HG02588 (cell line): ENCODE measurements around the gene RALGPS1.
"Not testable (repeated sequence)": the region's sequence is repeated elsewhere in the genome, so short reads cannot be mapped to it uniquely, and the experiment has no call there.

ENCODE experiments used
- ATAC-seq: cut with Tn5 transposase; IDR thresholded peaks from one replicate; pipeline ENCODE4 v1.9.1; 2021; ENCODE audit warnings: mild to moderate bottlenecking, moderate library complexity; ENCODE audit not compliant: unreplicated experiment

Gene RALGPS1

DNA sequence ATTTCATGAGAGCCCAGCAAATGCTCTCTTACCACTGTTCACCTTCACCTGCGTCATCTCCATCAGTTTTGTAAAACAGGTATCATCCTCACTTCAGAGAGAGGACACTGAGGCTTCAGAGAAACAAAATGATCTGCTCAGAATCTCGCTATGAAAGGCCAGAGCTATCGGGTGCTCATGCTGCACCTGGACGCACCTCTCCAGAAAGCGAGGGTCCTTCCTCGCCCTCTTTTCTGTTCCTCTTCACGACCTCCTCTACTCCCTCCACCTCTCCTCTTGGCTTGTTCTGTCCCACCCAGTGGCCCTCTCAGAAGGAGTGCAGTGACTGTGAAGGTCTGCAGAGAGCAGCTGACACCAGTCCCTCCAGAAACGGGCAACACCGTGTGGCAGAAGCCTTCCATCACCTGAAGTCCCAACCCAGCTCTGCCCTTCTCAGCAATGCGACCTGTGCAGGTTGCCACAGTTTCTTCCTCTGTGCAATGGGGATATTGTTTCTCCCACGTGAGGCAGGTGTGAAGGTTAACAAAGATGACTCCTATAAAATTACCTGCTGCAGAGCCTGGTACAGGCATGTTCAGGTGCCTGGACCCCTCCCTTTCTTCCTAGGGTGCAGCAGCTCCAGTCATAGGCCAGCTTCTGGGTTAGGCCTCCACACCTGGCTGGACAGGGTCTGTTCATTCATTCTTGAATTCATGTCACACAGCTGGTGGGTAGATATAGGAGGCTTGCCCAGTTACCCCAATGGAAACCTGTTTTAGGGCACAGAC lies 253.2 kb downstream of the RALGPS1 start:
- ATAC-seq: no peak

DNA sequence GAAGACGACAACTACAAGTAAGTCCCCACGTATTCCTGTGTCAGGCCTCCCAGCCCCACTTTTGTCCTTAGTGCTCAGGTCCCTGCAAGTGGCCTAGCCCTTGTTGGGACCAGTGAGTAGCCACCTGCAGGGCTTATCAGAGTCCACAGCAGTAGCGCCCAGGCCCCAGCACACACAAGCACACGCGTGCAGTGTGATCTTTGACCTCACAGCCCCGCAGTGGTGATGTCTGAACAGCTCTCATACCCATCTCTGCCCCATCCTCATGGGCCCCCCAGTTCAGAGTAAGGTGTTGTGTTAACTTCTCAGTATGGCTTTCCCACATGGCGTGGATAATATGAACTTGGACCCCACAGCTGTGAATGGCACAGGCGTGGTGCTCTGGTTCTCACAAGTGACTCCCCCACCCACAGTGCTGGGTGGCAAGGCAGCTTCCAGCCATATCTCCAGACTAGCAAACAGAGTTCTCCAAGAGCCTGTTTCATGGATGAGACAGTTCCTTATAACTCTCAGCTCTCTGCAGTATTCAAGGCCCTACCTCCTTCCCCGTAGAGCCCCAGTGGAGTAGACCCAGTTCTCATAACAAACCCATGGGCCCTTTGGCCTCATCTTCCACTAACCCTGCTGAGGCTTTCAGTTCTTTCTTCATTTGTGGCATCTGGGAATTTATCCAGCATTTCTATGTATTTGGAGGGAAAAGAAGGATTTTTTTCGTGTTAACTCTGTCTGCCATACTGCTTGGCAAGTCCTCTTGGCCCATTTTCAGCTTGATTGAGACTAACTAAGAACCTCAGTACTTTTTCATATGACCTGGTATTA lies 254.4 kb downstream of the RALGPS1 start:
- no peak for ATAC-seq

DNA sequence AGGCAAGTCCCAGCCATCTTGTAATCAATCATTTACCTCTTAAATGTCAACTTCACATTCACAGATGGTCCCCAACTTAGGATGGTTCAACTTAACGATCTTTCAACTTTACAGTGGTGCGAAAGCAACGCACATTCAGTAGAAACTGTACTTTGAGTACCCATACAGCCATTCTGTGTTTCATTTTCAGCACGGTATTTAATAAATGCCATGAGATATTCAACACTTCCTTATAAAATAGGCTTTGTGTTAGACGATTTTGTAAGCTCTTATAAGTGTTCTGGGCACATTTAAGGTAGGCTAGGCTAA lies 254.9 kb downstream of the RALGPS1 start:
- no peak for ATAC-seq

DNA sequence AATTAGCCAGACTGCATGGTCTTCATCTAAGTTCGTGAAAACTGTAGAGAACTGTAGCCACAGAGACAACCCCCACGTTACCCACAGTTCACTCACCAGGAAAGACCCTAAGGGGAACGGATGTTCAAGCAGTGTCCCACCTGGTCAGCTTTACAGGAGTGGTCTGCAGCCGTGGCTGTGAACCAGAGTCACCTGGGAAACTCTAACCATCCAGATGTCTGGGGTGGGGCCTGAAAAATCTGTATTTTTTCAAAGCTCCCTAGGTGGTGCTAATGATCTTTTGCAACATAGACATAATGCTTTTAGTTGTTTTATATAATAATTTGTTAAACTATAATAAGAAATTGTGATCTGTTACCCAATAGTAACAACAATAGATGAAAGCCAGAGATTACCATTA lies 255.5 kb downstream of the RALGPS1 start:
- no peak for ATAC-seq

DNA sequence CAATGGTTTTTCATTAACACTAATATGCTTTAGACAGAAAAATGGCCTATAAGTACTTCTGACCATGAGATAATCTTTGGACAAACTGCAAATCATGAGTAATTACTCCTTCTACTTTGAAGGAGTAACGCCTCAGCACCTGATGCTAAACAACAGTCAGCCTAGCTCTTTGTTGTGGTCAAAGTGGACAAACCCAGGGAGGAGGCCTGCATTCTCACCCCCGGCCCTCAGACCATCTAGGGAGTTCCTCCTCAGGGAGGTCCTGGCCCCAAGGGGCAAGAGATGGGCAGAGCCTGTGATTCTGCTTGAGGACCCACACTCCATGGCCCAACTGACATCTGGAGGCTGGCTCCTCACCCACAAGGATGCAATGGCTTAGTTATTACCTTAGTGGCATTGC lies 256.1 kb downstream of the RALGPS1 start:
- ATAC-seq: no peak

DNA sequence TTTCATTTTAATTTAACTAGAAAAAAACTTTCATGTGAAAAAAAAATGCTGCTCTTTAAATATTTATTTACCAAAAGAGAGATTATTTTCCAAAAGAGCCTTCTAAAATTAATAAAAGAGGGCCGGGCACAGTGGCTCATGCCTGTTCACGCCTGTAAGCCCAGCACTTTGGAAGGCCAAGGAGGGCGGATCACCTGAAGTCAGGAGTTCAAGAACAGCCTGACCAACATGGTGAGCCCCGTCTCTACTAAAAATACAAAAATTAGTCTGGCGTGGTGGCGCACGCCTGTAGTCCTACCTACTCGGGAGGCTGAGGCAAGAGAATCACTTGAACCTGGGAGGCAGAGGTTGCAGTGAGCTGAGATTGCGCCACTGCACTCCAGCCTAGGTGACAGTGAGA lies 256.8 kb downstream of the RALGPS1 start:
- not testable (repeated sequence) for ATAC-seq

DNA sequence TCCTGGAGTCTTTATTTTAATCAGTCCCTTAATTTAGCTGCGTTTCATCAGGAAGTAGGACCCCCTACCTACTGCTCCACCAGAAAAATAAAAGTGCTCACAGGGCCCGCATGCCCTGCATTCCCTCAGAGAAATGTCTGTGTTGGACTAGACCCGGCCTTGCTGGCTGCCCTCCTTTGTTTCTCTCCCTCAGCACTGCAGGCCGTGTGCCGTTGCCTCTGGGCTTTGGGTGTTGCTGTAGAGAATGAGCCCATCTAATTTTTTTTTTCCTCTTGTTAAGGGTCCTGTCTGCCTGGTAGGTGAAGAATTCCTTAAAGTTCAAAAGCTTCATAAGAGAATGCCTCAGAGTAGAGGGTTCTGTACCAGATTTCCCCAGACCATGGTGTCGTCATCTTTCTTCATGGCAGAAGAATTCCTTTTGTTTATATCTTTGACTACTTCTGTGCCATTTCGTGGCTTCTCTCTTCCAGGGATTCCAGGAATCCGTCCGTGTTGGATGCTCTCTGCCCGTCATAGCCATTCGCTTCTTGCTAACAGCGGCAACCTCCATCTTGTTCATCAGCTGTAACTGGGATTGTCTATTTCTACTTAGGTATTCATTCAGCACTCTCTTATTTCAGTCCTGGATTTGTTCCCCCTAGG lies 257.6 kb downstream of the RALGPS1 start:
- no peak for ATAC-seq

DNA sequence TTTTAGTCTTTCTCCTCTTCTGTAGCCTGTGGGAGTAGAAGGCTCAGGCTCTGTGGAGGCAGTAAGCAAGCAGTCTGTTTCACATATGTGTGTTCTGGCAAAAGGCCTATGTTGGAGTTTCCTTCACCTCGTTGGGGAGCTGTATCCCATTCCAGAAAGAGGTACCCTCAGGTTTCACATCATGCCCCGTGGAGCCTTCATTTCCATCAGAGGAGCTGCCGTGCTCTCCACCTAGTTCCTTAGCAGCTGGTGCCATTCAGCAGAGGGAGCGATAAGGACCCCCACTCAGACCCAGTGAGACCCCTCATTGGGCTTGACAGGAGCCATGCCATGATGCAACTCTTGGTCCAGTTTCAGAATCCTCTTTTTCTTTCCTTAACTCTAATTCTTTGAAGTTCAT lies 258.5 kb downstream of the RALGPS1 start:
- ATAC-seq: no peak

DNA sequence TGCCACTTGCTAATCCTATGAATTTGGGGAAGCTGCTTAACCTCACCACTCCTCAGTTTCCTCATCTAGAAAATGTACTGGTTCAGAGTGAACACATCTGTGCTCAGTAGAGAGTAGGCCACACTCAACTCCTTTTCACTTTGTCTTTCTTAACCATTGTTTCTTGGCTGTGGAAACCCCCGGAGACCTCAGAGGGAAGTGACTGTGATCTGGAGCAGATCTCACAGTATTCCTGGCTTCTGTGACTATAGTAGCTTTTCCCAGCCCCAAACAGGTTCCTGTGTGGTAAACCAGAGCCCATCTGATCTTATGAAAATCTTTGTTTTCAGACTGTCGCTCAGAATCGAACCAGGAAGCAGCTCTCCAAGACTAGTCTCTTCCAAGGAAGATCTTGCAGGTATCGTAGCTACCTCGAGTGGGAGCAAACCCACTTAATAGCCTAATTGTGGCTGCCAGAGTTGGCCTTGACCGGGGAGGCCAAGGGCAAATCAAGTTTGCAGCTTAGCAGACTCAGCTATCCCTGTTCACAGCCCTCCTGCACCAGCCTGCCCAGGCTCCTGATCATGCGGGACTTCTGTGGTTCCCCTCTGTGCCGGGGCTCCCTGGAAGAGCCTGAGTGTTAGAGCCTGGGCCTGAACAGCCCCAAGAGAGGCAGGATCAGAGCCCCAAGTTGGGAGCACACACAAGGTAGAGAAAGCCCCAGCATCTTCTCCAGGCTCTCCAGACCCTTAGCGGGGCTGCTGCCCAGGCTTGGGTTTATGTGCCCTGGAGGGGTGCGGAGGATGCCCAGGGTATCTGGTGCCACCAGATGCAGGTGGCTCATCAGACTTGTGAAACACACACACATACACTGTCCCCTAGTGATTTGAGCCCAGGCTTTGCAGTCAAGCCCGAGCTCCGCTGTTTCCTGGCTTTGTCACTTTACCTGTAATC lies 260.1 kb downstream of the RALGPS1 start:
- ATAC-seq: no peak

DNA sequence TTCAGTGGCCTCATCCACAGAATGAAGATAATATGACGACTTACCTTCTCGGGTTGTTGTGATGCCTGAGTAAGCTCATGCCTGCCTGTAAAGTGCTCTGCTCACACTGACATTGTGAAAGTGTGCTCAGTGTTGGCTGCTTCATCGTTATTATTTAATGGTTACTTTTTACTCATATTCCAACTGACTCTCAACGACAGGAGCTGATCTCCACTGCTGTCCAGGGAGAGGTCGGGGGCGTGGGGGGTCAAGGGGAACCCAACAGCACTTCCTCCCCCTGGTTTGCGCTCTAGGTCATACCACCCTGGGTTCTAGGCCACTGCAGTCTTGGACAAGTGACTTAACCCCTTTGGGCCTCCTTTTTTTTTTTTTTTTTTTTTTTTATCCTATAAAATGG lies 260.7 kb downstream of the RALGPS1 start:
- ATAC-seq: no peak

DNA sequence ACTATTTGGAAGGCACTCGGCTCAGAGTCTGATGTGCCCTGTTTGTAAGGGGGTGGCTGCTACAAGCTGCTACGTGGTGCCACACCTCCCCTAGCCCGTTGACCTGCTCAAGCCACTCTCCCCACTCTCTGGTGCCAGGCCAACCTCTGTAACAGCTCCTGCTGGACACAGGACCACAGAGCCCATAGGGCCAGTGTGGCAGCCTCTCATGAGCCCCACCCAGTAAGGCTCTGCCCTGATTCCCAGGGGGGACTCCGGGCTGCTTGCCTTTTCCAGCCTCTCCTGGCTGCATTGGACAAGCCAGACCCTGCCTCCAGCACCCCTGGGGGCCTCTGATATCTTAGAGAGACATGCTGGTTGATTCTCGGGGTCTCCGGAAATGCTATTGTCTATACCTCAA lies 261.2 kb downstream of the RALGPS1 start:
- ATAC-seq: no peak

DNA sequence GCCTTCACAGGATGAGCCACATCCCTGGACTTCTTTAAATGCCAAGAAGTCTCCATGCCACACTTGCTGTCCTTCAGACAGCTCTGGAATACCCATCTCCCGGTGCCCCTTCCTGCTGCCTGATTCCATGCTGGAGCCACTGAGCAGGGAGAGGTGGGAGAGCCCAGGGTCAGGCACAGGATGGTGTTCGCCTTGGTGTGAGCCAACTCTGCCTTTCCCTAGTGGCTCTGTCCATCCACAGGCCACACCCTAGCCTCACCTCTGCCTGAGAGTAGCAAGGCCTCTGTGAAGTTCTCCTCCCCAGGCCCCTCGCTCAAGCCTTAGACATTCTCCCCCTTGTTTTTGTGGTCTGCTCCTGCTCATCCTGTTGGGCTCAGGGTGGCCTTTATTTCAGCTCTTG lies 262.0 kb downstream of the RALGPS1 start:
- ATAC-seq: no peak

DNA sequence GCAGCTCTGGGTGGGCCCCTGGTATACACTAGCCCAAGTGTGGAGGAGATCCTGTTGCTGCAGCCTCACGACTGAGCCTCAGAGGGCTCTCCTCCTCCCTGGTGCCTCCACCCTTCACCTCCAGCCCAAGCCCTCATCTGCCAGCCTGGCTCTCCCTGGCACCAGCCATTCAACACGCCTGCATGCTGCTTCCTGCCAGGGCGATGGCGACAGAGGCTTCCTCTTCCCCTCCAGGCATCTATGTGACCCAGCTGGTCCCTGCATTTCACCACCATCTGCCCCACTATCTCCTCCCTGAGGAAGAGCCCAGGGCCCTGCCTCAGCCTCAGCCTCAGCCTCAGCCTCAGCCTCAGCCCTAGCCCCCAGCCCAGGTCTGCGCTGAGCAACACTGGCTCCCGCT lies 262.6 kb downstream of the RALGPS1 start:
- ATAC-seq: no peak

DNA sequence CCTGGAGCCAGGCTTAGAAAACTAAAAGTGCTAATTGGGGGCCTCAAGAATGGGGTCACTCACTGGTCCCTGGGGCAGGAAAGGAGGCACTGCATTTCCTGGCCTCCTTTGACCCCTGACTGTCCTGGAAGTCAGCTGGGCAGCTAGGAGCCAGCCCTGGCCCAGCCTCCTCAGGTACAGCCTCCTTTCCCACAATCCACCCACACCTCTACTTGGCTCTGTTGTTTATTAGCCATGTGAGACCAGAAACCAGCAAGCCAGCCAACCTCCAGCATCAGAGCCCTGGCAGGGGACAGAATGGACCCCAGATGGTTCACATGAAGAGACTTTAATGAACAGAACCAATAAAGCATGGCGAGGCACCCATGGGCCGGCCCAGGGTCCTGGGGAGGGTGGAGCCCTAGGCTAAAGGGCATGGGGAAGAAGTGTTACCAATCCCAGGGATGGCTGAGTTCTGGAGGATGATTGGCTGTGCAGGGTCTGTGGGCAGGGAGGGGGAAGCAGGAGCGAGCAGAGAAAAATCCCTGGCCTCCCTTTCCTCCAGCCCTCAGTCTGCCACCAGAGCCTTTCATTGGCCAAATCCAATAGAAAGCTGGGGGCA lies 263.2 kb downstream of the RALGPS1 start:
- no peak for ATAC-seq

DNA sequence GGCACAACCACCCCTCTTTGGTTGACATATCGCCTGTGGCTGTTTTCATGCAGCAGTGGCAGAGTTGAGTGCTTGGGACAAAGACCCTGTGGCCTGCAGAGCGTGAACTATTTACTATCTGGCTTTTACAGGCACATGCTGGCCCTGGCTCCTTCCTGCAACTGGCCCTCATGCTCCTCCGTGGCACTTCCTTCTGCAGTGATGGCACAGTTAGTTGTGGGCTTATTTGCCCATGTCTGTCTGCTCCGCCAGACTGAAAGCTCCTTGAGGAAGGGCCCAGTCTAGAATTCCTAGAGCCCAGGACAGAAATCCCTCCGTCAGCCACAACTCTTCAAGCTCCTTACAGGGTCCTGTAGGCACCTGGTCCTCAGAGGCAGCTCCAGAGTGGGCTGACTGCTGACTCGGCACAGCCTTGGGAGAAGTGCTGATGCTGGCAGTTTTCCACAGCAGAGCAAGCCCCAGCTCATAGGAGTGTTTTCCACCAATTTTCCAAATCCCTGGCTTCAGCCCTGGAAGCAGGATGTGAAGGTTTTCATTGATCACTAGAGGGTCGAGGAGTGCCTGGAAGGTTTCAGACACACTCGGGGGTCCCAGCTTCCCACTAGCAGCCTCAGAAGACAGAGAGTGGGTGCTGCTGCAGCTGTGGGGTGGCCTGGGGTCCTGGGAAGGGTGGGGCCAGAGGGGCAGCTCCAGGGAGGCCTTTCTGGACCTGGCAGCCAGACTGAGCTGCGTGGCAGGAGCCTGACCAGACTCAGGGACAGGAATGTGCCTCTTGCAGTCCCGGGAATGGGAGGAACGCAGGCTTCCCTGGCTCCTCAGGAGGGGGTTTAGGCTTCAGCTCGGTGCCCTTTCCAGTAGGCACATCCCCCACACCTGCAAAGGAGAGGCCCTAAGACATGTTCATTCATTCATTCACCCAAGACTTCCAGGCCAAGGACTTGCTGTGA lies 264.4 kb downstream of the RALGPS1 start:
- no peak for ATAC-seq

DNA sequence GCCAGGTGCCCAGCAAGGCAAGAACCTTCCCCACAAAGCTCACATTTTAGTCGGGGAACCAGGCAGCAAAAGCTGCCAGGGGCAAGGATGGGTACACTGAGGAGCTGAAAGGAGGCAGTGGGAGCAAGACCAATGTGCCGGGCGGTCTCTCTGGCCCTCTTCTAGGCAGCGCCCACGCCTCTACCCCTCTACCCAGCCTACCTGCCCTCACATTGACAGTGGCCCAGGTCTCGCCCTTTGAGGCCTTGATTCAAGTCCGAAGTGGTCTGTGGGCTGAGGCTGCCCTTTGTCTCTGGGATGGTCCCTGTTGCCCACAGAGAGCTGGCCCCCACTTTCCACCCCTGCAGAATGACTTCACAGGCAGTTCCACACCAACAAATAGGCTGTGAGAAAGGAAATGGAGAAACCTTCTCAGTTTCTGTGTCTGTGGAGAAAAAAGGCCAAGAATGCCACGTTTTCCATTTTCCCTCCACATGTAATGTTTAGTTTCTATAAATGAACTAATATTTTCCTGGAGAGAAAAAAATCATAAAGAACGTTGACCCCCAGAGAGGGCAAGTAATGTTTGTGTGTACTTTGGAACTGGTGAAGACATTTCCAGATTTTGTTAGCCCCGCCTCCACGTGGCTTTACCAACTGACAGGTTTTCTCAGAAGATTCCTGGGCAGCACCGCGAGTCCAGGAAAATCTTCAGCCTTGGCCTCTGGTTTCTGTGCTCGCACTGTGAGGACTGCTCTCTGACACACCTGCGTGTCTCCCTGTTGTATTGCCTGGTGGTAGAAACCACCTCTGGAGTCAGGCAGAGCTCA lies 265.3 kb downstream of the RALGPS1 start:
- no peak for ATAC-seq

DNA sequence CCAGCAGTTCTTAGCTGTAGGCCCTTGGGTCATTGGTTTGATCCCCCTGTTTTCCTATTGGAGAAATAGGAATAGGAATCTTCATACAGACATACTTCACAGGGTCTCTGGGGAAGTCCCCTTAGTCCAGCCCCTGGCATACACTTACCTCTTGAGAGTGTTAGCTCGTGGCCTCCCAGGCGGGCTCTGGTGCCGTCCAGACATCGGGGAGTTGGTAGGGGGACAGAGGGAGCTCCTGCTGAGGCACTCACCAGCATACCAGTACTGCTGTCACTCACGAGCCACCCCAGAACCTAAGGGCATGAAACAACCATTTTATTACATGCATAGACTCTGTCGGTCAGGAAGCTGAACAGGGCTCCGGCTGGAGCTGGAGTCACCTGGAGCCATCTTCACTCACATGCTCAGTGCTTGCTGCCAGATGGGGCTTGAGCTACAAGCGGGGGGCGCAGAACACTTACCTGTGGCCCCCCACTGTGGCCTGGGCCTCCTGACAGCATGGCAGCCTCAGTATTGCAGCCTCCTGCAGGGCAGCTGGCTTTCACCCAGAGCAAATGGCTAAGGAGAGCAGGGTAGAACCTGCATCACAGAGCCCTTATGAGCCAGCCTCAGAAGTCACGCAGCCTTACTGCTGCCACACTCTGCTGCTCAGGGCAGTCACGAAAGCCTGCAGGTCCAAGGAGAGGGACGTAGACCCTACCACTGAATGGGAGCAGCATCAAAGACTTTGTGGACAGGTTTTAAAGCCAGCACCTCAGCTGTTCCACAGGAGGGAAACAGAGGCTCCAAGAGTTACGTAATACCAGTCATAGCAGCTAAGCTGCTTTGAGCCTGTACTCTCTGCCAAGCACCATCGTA lies 266.1 kb downstream of the RALGPS1 start:
- no peak for ATAC-seq

DNA sequence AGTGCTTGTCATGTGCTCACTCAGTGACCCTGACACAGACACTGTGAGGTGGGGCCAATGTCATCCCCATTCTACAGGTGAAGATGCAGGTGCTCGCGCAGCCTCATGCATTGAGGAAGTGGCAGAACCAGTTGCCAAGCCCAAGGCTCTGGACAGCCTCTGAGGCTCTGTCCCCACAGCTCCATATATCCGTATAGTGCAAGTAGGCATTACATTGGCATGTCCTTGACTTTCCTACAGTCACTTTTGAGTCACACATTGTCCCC lies 266.7 kb downstream of the RALGPS1 start:
- no peak for ATAC-seq
